ENCODE measurements around the gene WBP2NL.

Gene WBP2NL

DNA sequence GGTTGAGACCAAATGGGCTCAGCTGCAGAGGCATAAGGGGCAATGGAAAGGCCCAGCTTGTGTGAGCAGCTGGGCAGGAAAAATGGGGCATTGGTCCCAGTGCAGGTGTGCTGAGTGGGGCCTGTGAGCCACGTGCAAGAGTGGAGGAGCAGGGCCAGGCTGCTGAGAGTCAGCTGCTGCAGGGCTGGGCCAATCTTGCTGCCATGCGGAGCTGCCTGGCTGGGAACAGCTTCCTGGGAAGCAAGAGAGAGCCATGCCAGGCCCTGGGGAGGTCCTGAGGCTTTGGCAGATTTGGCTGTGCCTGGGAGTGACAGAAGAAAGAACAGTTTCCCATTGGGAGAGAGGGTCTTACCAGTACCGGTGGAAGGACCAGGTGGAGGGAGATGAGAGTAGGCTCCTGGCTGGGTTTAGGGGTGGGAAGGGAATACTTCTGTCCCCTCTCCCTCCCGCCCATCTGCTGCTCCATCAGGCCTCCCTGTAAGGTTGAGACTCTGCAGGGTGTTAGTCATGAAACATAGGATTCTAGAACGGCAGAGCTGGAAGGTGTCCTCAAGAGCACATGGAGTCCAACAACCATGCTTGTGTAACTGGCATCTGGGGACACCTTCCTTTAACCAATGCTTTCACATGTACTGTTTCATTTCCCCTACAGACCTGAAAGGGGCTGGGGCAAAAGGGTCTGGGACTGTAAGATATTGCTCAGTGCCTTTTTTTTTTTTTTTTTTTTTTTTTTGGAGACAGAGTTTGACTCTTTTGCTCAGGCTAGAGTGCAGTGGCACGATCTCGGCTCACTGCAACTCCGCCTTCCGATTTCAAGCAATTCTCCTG, 19.0 kb upstream of the WBP2NL start:
- peak; percentile 40 for DNase-seq

DNA sequence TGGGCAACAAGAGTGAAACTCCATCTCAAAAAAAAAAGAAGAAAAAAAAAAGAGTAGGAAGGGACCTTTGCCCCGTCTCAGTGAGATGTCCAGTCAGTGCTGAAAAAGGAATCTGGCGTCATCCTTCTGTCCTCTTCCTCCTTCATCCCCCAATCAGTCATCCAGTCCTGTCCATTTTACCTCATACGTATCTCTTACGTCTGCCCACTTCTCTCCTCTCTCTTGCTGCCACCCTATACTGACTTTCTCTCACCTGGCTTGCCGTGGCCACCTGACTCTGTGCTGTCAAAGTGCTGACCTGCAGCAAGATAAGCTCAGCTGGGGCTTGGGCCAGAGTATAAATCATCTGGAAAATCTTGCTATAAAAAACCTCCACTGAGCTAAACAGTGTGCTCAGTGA, 15.7 kb upstream of the WBP2NL start:
- DNase-seq = no peak

DNA sequence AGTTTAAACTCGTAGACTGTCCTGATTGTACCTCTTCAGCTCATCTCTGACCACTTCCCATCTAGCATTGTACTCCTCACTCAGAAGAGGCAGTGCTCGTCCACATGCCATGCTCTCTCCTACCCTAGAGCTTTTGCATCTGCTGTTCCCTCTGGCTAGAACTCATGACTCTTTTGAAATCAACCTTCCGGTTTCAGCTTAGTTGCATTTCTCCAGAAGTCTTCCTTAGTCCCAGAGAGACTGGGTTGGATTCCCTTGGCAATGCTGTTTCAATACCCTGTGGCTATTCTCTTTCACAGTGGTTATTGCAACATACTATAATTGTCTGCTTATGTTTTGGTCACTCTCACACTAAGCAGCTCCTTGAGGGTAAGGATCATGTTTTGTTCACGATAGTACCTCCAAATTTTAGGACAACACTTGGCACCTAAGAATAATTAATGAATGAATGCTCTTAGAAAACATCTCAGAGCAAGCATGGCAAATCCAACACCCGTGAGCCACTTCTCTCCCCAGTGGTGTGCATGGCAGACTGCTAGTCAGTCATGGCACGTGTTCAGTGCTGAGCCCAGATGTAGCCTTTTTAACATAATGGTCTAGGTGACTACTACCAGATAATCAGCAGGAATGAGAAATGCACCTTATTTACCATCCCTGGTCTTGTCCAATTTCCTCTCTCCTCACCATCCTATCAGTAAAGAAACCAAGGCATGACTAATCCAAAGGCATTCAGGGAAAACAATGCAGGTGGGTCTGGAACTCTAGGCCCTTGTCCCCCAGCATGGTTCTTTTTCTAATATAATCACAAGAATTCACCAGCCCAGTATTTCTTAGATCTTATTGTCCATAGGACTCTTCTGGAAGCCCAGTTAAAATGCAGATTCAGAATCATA, 14.8 kb upstream of the WBP2NL start:
- DNase-seq = peak; percentile 88

DNA sequence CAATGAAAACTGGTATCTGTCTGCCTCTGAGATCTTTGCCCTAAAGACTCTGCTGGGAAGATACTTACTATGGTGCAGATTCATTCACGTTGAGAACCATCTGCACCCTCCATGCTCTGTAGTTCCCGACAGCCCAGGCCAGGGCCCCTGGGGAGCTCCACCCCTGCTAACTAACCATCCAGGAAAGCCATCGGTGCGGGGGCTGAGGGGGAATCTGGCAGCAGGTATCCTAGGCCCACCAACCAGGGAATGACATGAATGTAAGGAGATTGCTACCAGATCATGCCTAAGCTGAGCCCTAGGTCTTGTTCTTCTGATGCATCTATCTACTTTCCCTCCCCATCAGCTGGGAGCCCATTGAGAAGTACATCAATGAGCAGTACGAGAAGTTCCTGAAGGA, 11.3 kb upstream of the WBP2NL start:
- DNase-seq = no peak

DNA sequence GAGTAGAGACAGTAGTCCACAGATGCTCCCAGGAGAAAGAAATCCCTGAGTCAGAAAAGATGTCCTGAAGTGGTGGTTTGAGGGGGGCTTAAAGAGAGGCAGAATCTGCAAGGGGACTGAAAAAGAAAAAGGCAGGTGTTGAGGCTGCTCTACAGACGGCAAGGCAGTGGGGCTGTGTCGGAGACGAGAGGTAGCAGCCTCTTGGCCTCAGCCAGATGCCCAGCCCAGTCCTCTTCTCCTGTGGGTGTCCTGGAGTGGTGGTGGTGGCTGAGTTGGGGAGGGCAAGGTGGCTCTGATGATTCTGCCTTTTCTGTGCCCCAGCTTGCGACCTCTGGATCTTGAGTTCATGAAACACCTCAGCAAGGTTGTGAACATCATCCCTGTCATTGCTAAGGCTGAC, 9.3 kb upstream of the WBP2NL start:
- DNase-seq = no peak

DNA sequence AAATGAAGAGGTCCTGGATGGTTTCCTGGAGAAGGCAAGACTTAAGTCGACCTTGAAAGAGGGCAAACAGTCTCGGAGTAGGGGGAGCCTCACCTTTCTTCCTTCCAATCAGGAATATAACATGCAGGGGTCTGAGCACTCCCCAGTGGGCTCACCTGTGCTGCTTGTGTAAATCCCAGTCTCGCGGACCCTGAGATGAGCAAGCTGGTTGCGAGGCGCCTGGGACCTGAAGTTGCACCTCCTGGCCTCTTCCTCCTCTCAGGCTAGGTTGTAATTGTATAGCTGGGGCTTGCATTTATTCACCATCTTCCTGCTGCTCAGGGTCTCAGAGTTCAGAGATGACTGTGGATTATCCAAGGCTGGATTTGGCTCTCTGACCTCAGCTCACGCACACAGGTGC, 7.5 kb upstream of the WBP2NL start:
- DNase-seq = no peak

DNA sequence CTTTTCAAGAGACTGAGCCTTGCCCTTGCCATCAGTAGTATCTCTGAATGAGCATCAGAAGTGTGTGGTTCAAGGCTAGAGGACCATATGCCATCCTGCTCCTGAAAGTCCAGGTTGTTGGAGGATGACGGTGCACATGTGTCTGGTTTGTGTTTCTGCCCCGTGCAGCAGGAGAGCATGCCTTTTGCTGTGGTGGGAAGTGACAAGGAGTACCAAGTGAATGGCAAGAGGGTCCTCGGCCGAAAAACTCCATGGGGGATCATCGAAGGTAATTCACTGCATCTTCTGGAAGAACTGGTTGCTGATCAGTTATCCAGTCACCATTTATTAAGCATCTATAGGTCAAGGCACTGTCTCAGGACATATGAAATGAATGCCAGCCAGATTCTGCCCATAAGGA, 6.1 kb upstream of the WBP2NL start:
- no peak for DNase-seq

DNA sequence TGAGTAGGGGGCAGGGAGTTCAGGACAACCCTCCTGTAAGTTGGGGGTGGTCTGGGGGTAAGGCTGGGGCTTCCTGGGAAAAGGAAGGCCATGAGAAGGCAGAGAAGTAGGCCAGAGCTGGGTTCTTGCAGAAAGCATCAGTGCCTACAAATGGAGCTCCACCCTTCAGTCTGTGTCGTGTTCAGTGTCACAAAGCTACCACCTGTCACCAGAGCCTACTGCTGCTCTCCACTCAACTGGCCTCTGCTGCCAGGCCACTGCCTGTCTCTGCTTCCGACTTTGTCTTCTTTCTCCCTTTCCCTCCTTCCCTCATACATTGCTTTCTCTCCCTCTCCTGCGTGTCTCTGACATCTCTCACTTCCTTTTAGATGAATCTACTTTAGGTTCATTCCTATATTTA, 3.4 kb upstream of the WBP2NL start:
- peak; percentile 48 for DNase-seq

DNA sequence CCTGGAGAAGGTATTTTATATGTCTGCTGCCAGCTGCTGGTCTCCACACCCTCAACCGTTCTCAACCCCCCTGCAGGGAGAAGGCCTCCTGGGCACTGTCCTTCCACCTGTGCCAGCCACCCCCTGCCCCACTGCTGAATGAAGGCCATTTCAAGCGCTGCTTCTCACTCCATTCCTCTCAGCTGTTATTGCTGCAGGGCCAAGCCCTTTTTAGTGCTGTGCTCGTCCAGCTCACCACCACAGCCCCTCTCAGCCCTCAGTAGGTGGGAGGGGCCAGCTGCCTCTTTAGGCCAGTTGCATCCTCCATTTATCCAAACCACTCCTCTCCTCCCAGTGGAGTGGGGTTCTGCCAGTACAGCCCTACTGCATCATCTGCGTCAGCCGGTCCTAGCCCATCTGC, 1.8 kb upstream of the WBP2NL start:
- DNase-seq = no peak

DNA sequence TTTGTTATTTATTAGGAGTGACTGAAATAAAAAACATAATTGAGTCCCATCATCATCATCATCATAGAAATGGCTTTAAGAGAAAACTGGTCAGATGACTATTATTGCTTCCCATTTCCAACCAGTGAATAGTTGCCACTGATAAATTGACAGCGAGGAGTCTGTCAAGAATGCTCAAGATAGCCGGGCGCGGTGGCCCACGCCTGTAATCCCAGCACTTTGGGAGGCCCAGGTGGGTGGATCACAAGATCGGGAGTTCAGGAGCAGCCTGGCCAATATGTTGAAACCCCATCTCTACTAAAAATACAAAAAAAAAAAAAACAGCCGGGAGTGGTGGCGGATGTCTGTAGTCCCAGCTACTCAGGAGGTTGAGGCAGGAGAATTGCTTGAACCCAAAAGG, 1.9 kb downstream of the WBP2NL start:
- no peak for DNase-seq

DNA sequence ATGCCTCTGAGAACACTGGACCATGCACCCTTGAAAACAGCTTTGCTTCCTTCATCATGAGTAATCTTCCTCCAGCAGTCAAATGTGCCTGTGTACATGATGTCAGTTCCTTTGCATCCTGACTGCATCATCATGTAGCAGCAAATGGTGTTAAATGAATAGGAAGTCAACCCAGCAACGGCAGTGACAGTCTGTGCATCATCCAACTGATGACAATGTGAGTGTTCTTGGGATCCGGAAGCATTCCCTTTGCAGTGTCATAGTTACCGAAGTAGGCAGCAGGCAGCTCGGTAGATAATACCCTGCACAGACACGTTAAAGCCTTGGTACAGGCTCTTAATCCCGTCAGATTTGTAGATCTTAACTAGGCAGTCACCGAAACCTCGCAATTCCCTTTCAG, 2.5 kb downstream of the WBP2NL start:
- DNase-seq = no peak

DNA sequence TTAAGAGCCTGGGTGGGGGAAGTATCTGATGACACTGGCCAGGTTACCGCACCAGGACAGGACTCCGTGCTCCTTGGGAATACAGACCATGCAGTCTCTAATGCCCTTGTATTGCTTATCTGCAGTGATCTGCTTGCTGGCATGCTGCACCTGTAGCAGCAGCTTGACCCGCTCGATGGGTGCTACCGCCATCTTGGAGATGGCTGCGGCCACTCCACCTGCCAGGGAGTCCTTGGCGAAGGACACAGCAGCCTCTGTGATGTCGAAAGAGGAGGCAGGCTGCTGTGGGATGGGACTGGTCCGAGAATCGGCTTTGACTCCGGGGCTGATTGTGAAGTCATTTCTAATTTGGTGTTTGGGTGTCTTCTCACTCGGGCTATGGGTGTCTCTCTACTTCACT, 3.1 kb downstream of the WBP2NL start:
- DNase-seq = no peak

DNA sequence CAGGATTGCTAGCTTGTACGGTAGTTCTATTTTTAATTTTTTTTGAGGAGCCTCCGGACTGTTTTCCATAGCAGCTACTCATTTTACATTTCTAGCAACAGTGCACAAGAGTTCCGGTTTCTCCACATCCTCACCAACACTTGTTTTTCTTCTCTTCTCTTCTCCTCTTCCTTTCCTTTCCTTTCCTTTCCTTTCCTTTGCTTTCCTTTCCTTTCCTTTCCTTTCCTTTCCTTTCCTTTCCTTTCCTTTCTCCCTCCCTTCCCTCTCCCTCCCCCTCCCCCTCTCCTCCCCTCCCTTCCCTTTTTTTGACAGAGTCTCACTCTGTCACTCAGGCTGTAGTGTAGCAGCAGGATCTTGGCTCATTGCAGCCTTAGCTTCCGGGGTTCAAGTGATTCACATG, 9.3 kb downstream of the WBP2NL start:
- DNase-seq = no peak

DNA sequence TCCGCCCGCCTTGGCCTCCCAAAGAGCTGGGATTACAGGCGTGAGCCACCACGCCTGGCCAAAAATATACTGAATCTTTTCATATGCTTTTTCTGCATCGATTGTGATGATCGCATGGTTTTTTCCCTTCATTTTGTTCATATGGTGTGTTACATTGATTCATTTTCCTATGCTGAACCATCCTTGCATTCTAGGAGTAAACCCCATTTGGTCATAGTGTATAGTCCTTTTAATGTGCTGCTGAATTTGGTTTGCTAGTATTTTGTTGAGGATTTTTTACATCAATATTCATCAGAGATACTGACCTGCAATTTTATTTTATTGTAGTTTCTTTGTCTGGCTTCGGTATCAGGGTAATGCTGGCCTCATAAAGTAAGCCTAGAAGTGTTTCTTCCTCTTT, 12.2 kb downstream of the WBP2NL start:
- DNase-seq = no peak

DNA sequence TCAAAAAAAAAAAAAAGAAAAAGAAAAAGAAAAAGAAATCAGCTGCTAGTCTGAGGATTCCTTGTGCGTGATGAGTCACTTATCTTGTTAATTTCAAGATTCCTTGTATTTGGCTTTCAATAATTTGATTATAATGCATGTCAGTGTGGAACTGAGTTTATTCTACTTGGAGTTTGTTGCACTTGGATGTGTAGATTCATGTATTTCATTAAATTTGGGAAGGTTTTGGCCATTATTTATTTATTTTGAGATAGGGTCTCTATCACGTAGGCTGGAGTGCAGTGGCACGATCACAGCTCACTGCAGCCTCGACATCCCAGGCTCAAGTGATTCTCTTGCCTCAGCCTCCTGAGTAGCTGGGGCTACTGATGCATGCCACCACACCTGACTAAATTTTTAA, 14.8 kb downstream of the WBP2NL start:
- DNase-seq = no peak

DNA sequence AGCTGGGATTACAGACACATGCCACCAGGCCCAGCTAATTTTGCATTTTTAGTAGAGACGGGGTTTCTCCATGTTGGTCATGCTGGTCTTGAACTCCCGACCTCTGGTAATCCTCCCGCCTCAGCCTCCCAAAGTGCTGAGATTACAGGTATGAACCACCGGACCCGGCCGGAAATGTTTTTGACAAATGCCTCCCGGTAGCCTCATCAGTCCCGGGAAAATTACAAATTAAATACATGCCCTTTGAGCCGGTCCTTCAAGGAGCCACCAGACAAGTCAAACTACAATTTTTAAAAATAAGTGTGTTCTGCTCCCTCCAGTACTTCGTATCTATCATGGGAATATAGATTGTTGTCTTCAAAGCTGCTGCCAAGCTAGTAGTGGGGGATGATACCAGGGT, 17.5 kb downstream of the WBP2NL start:
- no peak for DNase-seq

DNA sequence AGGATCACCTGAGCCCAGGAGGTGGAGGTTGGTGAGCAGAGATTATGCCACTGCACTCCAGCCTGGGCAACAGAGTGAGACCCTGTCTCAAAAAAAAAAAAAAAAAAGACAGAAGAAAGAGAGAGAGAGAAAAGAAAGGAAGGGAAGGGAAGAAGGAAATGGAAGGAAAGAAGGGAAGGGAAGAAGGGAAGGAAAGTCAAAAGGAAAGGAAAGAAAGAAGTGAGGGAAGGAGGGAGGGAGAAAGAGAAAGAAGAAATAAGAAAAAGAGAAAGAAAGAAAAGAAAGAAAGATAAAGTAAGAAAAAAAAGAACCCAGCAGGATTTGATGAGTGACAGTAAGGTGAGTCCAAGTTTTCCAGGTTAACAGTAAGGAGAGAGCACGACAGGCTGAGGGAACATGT, 19.6 kb downstream of the WBP2NL start:
- no peak for DNase-seq

DNA sequence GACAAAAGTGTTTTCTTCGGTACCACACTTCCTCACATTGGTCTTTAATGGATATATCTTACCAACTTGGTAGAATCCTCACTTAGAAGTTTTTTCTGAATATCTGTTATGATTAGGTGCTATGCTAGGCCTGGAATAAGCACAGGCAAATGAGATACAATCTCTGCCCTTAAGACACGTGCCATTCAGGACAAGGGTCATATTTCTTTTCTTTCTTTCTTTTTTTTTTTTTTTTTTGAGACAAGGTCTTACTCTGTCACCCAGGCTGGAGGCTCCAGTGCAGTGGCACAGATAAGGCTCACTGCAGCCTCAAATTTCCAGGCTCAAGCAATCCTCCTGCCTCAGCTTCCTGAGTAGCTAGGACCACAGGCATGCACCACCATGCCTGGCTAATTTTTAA, 23.0 kb downstream of the WBP2NL start:
- no peak for DNase-seq

DNA sequence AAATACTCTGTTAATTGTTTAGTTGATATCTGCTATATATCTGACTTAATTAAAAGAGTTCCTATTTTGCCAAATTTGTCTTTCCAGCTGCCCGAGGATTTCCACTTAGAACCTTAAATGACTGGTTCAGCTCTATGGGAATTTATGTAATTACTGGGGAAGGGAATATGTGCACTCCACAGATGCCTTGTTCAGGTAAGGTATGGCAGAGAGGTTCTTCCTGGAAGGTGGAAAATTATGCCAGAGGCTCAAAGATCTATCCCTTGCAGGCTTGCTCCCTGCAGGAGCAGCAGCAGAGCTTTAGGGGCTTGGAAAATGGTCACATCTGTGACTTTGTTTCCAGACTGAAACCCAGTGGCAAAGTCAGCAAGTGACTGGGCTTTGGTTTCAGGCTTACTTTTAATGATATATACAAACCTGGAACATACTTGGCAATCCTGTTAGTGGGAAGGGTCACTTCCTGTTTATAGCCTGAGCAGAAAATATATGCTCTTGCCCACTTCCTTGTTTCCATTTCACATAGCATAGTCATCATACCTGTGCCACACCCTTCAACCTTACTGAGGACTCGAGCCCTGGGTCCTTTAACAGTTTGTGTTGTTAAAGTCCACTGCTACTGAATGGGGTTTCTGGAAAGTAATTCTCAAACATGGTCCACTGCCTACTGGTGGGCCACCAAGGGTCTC, 23.7 kb downstream of the WBP2NL start:
- peak; percentile 63 for DNase-seq

DNA sequence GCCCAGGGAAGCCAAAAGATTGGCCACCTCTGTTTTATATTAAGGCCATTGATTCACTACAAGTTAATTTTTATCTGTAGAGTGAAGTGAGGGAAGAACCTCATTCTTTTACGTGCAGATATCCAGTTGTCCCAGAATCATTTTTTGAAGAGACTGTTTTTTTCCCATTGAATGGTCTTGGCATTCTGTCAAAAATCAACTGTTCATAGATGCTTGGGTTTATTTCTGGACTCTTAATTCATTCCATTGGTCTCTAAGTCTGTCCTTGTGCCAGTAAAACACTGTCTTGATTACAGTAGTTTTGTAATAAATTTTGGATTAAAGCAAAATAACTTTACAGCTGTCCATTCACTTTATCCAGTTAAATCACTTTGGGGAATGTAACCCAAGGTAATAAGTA, 26.8 kb downstream of the WBP2NL start:
- DNase-seq = no peak

DNA sequence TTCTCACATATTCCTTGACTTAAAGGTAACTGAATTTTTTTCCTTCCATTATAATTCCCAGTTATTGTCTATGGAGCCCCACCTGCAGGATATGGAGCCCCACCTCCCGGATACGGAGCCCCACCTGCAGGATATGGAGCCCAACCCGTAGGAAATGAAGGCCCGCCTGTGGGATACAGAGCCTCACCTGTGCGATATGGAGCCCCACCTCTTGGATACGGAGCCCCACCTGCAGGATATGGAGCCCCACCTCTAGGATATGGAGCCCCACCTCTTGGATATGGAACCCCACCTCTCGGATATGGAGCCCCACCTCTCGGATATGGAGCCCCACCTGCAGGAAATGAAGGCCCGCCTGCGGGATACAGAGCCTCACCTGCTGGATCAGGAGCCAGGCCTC, 28.1 kb downstream of the WBP2NL start:
- no peak for DNase-seq

DNA sequence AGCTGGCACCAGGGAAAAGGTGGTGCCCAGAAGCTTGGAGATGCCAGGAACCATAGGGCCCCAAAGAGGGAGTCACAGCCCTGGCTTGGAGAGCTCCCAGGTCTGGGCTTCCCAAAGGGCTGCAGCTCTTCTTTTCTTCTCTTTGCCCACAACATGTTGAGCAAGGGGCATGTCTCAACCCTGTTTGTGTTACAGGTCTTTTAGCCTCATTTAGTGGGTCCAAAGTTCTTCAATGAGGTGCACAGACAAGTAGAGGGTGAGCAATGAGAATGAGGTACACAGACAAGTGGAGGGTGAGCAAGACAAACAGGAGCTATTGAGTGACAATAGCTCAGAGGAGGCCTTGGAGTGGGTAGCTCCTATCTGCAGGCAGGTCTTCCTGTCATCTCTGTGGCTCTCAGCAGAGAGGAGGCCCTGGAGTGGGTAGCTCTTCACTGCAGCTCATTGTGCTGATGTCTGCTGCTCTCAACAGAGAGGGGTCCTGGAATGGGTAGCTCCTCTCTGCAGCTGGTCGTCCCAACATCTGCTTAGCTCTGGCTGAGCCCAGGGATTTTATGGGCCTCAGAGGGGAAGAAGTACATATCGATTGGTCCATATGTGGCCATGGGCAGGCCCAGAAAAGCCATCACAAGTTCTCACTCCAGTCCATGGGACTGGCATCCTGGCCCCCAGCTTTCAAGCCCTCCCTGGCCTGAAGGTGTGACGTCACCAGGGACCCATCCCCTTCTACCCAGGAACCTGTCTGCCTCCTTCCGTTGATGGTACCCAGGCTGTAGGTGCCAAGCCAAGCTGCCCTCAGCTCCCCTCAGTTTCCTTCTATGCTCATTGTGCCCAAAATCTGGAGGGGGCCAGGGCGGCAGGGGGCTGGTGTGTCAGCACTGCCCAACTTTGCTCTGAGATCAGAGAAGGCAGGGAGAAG, 34.9 kb downstream of the WBP2NL start:
- no peak for DNase-seq

DNA sequence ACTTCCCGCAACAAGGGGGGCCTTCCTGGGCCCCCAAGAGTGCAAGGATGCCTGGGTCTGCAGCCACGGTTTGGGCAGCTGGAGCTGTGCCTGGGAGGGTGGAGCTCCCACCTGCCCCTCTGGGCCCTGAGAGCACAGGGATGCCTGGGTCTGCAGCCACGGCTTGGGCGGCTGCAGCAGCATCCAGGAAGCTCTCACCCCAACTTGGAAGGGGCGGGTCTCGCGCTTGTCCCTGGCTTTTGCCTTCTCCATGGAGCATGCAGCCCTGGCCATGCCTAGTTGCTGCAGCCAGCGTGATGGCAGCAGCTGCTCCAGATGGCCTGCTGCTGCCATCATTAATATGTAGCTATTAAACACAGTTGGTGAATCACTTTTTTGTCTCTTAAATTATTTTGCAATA, 36.7 kb downstream of the WBP2NL start:
- no peak for DNase-seq

Data from MV-4-11 (cell line).